Endothelial cell of umbilical vein (primary cell): ENCODE data around the gene GALNT1. TPM values are rescaled to one million over a fixed set of nuclear protein-coding genes. Genes with fewer than 3 reads are reported as not detected.

Source experiments
- BruUV-seq: library from RNA; stranded (reverse); fragments of 400-500 nt; replicated peaks from 2 replicates; lab custom pipeline; 2021; lab: Mats Ljungman, UMichigan
- CTCF ChIA-PET: fragments of 300-600, 350-600 bp; sonication (Branson Sonifier 250); formaldehyde crosslinking; loops from one replicate; lab custom pipeline; 2021; ENCODE audit warnings: antibody characterized with exemption, inconsistent platforms; lab: Charles Lee
- POLR2A ChIA-PET: fragments of 300-600, 350-600 bp; sonication (Branson Sonifier 250); formaldehyde crosslinking; loops from one replicate; lab custom pipeline; 2021; ENCODE audit warnings: antibody characterized with exemption, inconsistent platforms; lab: Charles Lee
- DNase-seq: peaks from one replicate; pipeline ENCODE4 v3.0.0-alpha.2; 2011; ENCODE audit warnings: low read depth, low spot score
- FAIRE-seq: peaks from 2 replicates; lab custom pipeline; 2011; peaks lifted over from hg19 to GRCh38; lab: Jason Lieb, UNC
- H2AFZ ChIP-seq: 2 replicates; pipeline ENCODE4 v1.6.0; 2012; ENCODE audit warnings: low read depth, low read length, control low read depth, inconsistent platforms
- H3K27ac ChIP-seq: 2 replicates; pipeline ENCODE4 v1.5.1; 2011; ENCODE audit warnings: low read depth, mild to moderate bottlenecking, control low read depth, low read length, moderate library complexity; ENCODE audit not compliant: insufficient read depth
- H3K27me3 ChIP-seq, 2 experiments: 2 replicates each; pipeline versions ENCODE4 v1.6.0 to v1.6.1; 2011; ENCODE audit warnings: low read length in 2 of 2, mixed read lengths in 1 of 2; ENCODE audit not compliant: control insufficient read depth in 2 of 2, insufficient read depth in 2 of 2
- H3K36me3 ChIP-seq, 2 experiments: 2 replicates in 1 of 2; 3 replicates in 1 of 2; pipeline ENCODE4 v1.5.1; 2011; ENCODE audit warnings: low read length in 2 of 2, mild to moderate bottlenecking in 1 of 2, moderate library complexity in 1 of 2; ENCODE audit not compliant: control insufficient read depth in 2 of 2, insufficient read depth in 2 of 2; ENCODE audit errors: extremely low read depth in 1 of 2
- H3K4me1 ChIP-seq: 3 replicates; pipeline ENCODE4 v1.5.1; 2011; ENCODE audit warnings: mild to moderate bottlenecking, low read length; ENCODE audit not compliant: control insufficient read depth, insufficient read depth; ENCODE audit errors: extremely low read depth
- H3K4me2 ChIP-seq: 2 replicates; pipeline ENCODE4 v1.6.1; 2011; ENCODE audit warnings: low read length, control low read depth, mixed read lengths; ENCODE audit not compliant: insufficient read depth
- H3K4me3 ChIP-seq, 3 experiments: fragments of 200-600 bp in 1 of 3; sonication (generic), shearing (Covaris generic) in 1 of 3; replicated peaks in 1 of 3; 2 replicates each; pipeline ENCODE4 v1.5.1; 2011 to 2016; ENCODE audit warnings: control low read depth in 3 of 3, low read length in 3 of 3, mild to moderate bottlenecking in 2 of 3, inconsistent platforms in 1 of 3, low read depth in 1 of 3, moderate library complexity in 1 of 3; ENCODE audit not compliant: insufficient read depth in 1 of 3
- H3K79me2 ChIP-seq: 2 replicates; pipeline ENCODE4 v1.6.0; 2012; ENCODE audit warnings: low read length, inconsistent platforms; ENCODE audit not compliant: control insufficient read depth, insufficient read depth
- H3K9ac ChIP-seq: replicated peaks from 2 replicates; pipeline ENCODE3; 2011; ENCODE audit warnings: low read length, control low read depth; ENCODE audit not compliant: insufficient read depth; ENCODE audit errors: extremely low read depth
- H3K9me1 ChIP-seq: replicated peaks from 3 replicates; pipeline ENCODE4 v1.6.0; 2011; ENCODE audit warnings: mild to moderate bottlenecking, low read length; ENCODE audit not compliant: control insufficient read depth, insufficient read depth; ENCODE audit errors: extremely low read depth
- H3K9me3 ChIP-seq: replicated peaks from 2 replicates; pipeline ENCODE4 v1.5.1; 2012; ENCODE audit warnings: low read length, inconsistent platforms; ENCODE audit not compliant: control insufficient read depth, insufficient read depth
- H4K20me1 ChIP-seq: replicated peaks from 2 replicates; pipeline ENCODE3; 2011; ENCODE audit warnings: mild to moderate bottlenecking, low read length; ENCODE audit not compliant: control insufficient read depth, insufficient read depth; ENCODE audit errors: extremely low read depth
- CTCF ChIP-seq, 2 donors: IDR thresholded peaks; 1 replicate in 1 of 2; 2 replicates in 1 of 2; pipeline ENCODE4 v1.5.1; 2011; ENCODE audit warnings: low read length in 2 of 2, mild to moderate bottlenecking in 2 of 2, moderate library complexity in 2 of 2, control low read depth in 1 of 2, inconsistent platforms in 1 of 2, low read depth in 1 of 2; ENCODE audit not compliant: insufficient read depth in 1 of 2; ENCODE audit errors: extremely low read depth in 1 of 2
- EZH2 ChIP-seq: IDR thresholded peaks from 2 replicates; pipeline ENCODE4 v1.6.1; 2012; ENCODE audit warnings: borderline replicate concordance, low read depth, mild to moderate bottlenecking, moderate library complexity, low read length, inconsistent platforms; ENCODE audit not compliant: severe bottlenecking
- FOS ChIP-seq: IDR thresholded peaks from 2 replicates; pipeline ENCODE4 v1.6.1; 2011; ENCODE audit warnings: mild to moderate bottlenecking, low read length, moderate library complexity, borderline replicate concordance; ENCODE audit not compliant: insufficient read depth
- GATA2 ChIP-seq: IDR thresholded peaks from 2 replicates; pipeline ENCODE4 v1.7.0; 2011; ENCODE audit warnings: low read depth, mild to moderate bottlenecking, moderate library complexity, mixed read lengths, low read length; ENCODE audit not compliant: insufficient read length, insufficient read depth
- JUN ChIP-seq: IDR thresholded peaks from 2 replicates; pipeline ENCODE4 v1.6.1; 2011; ENCODE audit warnings: borderline replicate concordance, low read depth; ENCODE audit not compliant: insufficient read length, insufficient read depth
- MYC ChIP-seq: IDR thresholded peaks from one replicate; pipeline ENCODE4 v1.6.1; 2011; ENCODE audit warnings: mild to moderate bottlenecking, low read depth, low read length
- POLR2A ChIP-seq: IDR thresholded peaks from 2 replicates; pipeline ENCODE4 v1.6.1; 2012; ENCODE audit warnings: low read depth, mild to moderate bottlenecking, control low read depth, low read length
- POLR2AphosphoS5 ChIP-seq: IDR thresholded peaks from 2 replicates; pipeline ENCODE4 v1.6.1; 2012; ENCODE audit warnings: low read depth, mild to moderate bottlenecking, control low read depth, low read length, moderate library complexity; ENCODE audit not compliant: insufficient read depth
- dilution Hi-C: fragments of 300-500 bp; cut with MboI; formaldehyde crosslinking; loops from one replicate; pipeline ENCODE4 v1.15.0; 2019; ENCODE audit warnings: low sequenced_read_pairs; ENCODE audit not compliant: extremely low pct_ligation_motif_present
- intact Hi-C: fragments of 100-400 bp; cut with micrococcal nuclease; formaldehyde crosslinking; loops from one replicate; pipeline ENCODE4 v1.10.0; 2022
- polyA plus RNA-seq, 4 experiments: library from polyadenylated mRNA; depleted of rRNA in 3 of 4; stranded (reverse) in 3 of 4; unstranded in 1 of 4; fragments of >200 nt; gene quantifications; 2 replicates each; pipeline versions ENCODE4 v1.2.1 to v1.2.3, GENCODE V29; 2011 to 2012; ENCODE audit warnings: missing spikeins in 1 of 4
- total RNA-seq: library from RNA; stranded (reverse); gene quantifications from 2 replicates; pipeline ENCODE4 v1.2.3, GENCODE V29; 2021
- TF ChIP-seq, protein P1 (sequence below): IDR thresholded peaks from 2 replicates; pipeline ENCODE4 v1.6.1; 2011; ENCODE audit not compliant: insufficient read depth, insufficient read length

The GALNT1 gene
- total and polyA plus RNA-seq, 2 donors (not counting 3 experiments of a cell fraction or from before 2014, with no cell fraction given): 89.9 to 360 TPM

DNA sequence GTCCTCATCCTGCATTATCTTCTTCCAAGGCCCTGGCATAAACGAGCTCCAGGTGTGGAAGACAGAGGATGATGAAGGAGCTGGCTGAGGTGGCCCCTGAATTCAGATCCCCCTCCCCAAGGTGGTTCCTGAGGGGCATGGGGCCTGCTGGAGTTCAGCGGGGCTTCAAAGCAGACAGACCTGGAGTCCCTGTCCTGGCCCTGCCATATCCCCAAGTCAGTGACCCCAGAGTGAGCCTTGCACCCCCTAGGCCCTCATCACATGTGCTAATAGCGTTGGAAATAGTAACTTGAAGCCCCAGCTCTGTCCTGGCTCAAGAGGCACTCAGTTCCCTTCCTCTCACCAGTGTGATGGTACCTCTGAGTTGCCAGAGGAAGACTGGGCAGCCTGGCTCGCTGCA, 172.9 kb downstream of the GALNT1 start:
- no peak overlapping the region for H3K9ac ChIP-seq
- FAIRE-seq: no peak
- dilution Hi-C loops (no loop called here), intact Hi-C loops (loop anchor here (10.0 kb wide), 1 partner anchor 530 kb away; no protein-coding TSS in a partner anchor)
- TF ChIP-seq JUN: no peak
- TF ChIP-seq MYC: no peak
- TF ChIP-seq, protein P1, sequence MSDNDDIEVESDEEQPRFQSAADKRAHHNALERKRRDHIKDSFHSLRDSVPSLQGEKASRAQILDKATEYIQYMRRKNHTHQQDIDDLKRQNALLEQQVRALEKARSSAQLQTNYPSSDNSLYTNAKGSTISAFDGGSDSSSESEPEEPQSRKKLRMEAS: no peak
- no peak for TF ChIP-seq EZH2
- TF ChIP-seq GATA2: no peak
- TF ChIP-seq POLR2A: no peak
- TF ChIP-seq CTCF (IDR thresholded peaks at IDR 0.05; ENCODE audit: extremely low read depth in 1 of 2, insufficient read depth in 1 of 2, low read depth in 1 of 2, low read length in 2 of 2): no peak
- no peak for TF ChIP-seq POLR2AphosphoS5
- no peak for TF ChIP-seq FOS
- H2AFZ ChIP-seq: no peak overlapping the region
- H3K36me3 ChIP-seq: no peaks in the 10 kb centered on the region
- no peaks in the 10 kb centered on the region for H3K9me1 ChIP-seq
- H3K9me3 ChIP-seq: no peaks in the 10 kb centered on the region
- no peaks in the 10 kb centered on the region for H4K20me1 ChIP-seq
- no peaks in the 10 kb centered on the region for H3K4me1 ChIP-seq
- H3K79me2 ChIP-seq: no peaks in the 10 kb centered on the region
- POLR2A ChIA-PET: no interaction called here
- H3K27me3 ChIP-seq: peaks cover 3 to 6% of the 10 kb centered on the region in 2 experiments
- no peak overlapping the region for H3K27ac ChIP-seq
- CTCF ChIA-PET: interaction anchor here (0.7 to 3.6 kb wide), 3 partner anchors 51 to 370 kb away, joined by 3 to 93 read pairs (median 3); no protein-coding TSS in a partner anchor
- H3K4me3 ChIP-seq: no peak overlapping the region
- BruUV-seq: no TSS peak
- no peak overlapping the region for H3K4me2 ChIP-seq
- DNase-seq: no peak
